Adrenal gland (tissue), 5 donors: Measurements from ENCODE around the gene PHLDB1.

Experiments
- CTCF ChIP-seq, 6 experiments: fragments of 450-650 bp in 4 of 6; fragments of 200-600 bp in 2 of 6; sonication (generic) in 1 of 6; IDR thresholded peaks; 1 replicate in 5 of 6; 2 replicates in 1 of 6; pipeline versions ENCODE4 v1.5.1 to v1.8.0; 2016 to 2021; ENCODE audit warnings: antibody characterized with exemption in 6 of 6, mild to moderate bottlenecking in 2 of 6, moderate library complexity in 1 of 6
- POLR2A ChIP-seq, 2 donors: fragments of 450-650 bp; IDR thresholded peaks; one replicate each; pipeline ENCODE4 v1.6.1; 2017; ENCODE audit warnings: antibody characterized with exemption in 2 of 2, mild to moderate bottlenecking in 2 of 2, moderate library complexity in 1 of 2
- donor health status: DM: no; HTN: no; CAD: no.

GRCh38 chr11:118625976-118626375, 18.6 kb downstream of the PHLDB1 start:
- TF ChIP-seq CTCF (IDR thresholded peaks at IDR 0.05), result no peak
- no peak for TF ChIP-seq POLR2A (IDR thresholded peaks at IDR 0.05)
